GM21723 (cell line): ENCODE results near the gene GPRIN1.

Experiments
- ATAC-seq: cut with Tn5 transposase; IDR thresholded peaks from one replicate; pipeline ENCODE4 v1.9.1; 2021; ENCODE audit warnings: mild to moderate bottlenecking, moderate library complexity; ENCODE audit not compliant: unreplicated experiment

The GPRIN1 gene

DNA sequence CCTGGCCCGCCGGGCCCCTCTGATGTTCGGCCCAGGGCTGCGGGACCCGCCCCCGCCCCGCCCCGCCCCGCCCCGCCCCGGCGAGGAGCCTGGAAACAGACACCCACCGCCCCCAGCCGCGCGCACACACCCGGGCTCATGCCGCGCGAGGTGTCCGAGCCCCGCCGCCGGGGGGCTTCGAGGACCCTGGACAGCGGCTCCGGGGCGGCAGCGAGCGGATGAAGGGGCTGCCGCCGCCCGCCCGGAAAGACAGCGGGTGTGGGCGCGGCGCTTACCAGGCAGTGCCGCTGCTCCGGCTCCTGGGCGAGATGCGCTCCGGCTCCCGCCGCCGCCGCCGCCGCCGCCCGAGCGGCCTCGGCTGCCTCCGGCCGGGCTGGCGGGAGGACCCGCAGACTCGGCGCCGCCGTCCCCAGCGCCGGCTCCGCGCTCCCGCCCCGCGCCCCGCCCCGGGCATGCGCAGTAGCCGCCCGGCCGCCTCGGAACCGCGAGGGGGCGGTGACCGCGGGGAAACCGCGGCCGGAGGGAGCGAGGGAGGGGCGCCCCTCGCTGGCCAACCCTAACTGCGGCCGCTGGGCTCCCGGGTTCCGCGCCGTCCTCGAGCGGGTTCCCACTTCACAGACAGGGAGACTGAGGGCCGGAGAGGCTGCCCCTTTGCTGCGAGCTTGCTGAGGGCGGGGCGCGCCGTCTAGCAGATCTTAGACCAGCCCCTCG, at the start of gene GPRIN1:
GPRIN1 (minus strand) TSS at position 433 of the 711 bp plus-strand sequence. CDS start 10,322 bp downstream, outside the sequence.
- ATAC-seq = peak; percentile 74

DNA sequence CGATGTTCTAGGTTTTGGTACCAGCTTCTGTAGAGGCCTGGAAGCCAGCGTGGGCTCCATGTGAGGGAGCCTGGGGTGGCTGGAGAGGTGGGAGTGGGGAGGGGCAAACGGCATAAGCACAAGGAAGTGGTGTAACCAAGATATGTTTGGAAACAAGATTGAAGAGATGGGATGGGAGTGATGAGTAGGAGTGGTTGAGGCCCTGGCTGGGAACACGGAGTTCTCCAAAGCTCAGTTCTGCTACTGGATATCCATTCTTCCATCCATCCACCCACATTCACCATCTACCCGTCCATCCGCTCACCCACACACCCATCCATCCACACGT, 49.5 kb upstream of the GPRIN1 start:
- no peak for ATAC-seq

DNA sequence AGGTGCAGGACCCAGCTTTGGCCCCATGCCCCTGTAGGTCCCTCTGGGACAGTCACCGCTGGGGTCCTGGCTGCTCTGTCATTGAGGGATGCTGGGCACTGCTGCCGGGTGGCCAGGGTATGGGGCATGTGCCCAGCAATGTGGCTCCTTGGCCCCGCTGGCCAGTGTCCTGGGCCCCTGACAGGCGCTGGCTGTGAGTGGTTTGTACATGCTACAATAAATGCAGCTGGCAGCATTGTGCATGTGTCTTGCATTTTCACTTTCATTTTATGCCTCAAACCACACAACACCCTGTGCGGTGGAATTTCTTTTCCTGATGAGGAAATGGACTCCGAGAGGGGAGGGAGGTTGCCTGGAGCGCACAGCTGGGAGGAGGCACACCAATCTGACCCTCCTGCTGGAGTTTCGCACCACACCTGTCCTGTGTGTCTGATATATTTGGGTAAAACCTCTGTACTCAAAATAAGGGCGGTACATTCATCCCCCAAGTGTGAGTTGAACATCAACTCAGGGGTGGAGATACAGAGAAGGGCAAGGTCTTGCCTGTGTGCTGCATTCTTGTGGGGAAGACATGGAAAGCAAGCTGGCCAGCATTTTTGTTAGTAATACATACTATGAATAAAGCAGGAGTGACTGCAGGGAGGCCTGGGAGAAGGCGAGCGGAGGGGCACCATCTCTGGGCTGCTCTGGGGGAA, 49.0 kb upstream of the GPRIN1 start:
- no peak for ATAC-seq

DNA sequence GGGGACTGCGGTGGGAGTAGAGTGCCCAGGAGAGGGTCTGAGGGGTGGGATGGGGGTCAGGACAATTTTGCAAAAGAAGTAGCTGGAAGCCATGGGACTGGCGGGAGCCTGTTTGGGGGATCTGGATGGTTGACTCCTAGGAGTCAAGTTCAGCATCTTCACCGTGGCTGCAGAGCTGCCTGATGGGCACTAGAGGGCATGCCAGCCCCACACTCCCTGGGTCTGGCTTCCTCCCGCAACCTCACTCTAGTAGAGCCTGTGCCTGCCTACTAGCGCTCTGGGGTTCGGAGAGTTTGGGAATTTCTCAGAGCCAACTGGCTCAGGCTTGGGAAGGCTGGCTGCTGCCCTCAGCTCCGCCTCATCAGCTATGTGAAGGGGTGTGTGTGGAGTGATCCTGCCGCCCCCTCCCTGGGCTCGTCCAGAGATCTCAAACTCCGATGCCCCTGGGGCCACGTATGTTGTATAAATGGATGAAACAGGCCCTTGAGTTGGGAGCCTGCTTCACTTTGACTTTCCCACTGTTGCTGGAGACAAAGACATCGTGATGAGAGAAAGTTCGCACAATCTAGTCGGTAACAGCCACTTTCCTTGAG, 48.1 kb upstream of the GPRIN1 start:
- ATAC-seq = no peak

DNA sequence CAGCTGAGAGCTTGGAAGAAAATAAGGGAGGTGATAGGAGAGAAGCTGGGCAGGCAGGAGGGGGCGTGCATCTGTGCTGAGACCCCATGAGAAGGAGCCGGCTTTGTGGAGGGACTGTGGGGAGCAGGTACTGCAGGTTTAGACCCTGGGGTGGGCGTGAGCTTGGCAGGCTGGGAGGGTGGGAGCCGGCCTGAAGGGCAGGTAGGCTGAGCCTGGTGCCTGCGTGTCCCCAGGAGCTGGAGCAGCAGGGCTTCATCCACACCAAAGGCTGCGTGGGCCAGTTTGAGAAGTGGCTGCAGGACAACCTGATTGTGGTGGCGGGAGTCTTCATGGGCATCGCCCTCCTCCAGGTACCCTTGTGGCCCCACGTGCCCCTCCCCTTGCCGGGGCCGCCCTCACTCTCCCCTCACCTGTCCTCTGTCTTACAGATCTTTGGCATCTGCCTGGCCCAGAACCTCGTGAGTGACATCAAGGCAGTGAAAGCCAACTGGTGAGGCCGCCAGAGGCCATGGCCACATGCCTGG, 46.6 kb upstream of the GPRIN1 start:
- ATAC-seq = no peak

DNA sequence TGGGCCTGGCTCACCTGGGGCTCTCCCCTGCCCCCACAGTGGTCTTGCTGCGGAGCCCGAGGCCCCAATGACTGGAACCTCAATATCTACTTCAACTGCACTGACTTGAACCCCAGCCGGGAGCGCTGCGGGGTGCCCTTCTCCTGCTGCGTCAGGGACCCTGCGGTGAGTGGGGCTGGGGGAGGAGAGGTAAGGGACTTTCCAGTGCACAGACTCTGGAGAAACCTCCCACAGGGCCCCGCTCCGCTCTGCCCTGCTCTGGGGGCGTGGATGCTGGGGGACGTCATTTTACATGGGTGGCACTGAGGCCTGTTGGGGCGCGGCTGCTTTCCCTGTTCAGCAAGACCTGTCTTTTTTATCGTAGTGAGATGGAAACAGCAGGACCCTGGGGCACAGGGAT, 44.9 kb upstream of the GPRIN1 start:
- ATAC-seq = no peak

DNA sequence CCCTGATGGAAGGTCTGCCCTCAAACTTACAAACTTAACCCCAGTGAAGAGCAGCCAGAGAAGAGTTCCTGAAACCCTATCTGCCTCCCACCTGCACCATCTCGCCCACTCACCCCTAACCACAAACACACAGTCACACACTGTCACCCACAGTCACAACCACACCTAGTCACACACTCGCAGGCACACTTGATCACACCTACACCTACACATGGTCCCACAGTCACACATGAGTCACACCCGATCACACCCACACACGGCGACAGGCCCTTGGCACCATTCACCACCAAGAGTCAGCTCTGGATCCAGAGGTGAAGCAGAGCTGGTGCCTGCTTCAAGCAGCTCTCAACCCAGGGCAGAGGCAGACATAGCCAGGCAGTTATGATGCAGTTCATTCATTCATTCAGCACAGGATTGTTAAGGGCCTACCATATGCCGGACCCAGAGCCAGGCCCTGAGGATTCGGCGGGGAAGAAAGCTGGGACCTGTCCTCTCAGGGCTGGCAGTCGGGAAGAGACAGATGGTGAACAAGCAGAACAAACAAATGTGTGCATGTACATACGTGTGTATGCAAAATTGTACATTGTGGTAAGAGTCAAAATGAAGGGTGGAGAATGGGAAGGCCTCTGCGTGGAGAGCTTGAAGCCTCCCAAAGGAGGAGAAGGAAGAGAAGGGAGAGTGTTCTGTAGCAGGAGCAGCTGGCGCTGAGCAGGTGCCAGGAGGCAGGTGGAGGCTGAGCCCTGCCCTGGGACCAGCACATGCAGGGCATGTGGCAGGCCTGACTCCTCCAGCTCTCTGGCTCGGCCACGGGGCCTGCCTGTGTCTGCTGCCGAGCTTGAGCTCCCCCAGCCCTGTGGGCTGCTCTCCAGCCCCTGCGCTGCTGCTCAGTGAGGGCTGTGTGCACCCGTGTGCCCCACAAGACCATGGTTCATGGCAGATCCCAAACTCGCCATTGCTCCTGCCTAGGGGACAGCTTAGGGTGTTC, 43.7 kb upstream of the GPRIN1 start:
- ATAC-seq = no peak

DNA sequence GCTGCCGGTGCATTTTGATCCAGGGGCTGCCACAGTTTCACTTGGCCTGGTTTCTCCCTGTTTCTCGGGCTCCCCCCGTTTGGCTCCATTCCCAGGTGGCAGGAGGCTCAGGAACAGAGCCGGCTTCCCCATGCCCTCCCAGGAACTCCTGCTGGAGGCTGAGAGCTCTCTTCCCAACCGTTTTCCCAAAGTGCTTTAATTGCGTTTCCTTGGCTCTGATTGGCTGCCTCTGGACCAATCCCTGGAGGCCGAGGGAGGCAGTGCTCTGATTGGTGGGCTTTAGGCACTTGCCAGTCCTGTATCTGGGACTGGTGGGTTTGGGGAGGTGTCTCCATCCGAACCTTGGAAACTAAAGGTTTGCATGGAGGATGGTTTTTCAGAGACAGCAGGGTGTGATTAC, 42.2 kb upstream of the GPRIN1 start:
- ATAC-seq = no peak

DNA sequence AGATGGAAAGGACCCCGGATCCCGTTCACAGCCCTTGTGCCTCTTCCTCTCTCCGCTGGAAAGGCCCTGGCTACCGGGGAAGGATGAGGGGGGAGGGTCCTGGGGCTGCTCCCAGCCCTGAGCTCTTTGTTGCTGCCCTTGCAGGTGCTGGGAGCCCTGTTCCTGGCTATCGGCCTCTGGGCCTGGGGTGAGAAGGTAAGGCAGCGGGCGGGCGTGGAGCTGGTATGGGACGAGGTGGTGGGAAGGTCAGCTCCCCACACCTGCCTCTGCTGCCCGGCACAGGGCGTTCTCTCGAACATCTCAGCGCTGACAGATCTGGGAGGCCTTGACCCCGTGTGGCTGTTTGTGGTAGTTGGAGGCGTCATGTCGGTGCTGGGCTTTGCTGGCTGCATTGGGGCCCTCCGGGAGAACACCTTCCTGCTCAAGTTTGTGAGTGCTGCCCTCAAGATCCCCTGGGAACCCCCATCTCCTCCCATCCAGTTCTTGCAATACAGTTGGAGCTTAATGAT, 41.6 kb upstream of the GPRIN1 start:
- ATAC-seq = no peak

DNA sequence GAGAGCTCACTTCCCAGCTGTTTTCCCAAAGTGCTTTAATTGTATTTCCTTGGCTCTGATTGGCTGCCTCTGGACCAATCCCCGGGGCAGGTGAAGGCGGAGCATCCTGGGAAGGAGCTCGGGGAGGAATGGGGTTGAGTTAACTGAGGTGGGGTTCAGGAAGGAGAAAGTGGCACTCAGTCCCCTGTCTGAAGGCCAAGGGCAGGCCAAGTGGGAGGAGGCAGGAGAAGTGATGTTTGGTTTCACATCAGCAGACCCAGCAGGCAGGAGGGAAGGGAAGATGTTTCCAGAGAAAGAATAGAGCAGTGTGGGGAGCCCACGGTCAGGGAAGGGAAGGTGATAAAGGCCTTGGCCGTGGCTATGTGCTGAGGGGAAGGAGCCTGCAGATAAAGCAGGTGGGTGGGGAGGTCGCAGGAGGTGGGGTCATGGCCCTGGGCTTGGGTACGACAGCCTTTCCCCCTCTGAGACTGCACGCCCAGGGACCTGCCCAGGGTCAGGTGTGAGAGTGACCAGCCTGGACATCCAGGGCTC, 40.5 kb upstream of the GPRIN1 start:
- ATAC-seq = no peak

DNA sequence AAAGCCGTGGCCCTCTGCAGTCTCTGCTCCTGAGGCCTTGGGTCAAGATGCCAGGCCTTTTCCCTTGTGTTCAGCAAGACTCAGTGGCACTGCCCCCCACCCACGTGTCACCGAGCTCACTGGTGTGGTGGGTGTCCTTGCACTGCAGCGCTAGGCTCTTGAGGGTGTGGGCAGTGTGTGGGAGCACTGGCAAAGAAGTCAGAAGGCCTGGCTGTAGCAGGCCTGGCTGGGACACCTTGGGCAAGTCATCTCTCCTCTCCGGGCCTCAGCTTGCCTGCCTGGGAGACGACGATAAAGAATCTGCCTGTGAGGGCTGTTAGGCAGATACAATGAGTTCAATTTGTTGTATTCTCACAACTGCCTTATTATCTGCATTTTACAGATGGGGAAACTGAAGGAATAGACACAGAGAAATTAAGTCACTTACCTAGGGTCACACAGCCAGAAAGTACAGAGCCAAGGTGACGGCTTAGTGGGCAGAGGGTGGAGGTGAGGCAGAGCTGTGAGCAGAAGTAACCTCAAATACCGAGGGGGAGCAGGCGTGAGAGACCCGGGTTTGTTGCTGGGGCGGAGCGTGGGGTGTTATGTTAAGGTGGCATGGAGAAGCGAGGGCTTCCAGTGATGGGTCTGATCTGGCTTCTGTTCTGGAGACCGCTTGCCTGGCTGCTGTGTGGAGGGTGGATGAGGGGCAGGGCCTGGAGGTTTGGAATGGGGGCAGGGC, 38.7 kb upstream of the GPRIN1 start:
- ATAC-seq = no peak

DNA sequence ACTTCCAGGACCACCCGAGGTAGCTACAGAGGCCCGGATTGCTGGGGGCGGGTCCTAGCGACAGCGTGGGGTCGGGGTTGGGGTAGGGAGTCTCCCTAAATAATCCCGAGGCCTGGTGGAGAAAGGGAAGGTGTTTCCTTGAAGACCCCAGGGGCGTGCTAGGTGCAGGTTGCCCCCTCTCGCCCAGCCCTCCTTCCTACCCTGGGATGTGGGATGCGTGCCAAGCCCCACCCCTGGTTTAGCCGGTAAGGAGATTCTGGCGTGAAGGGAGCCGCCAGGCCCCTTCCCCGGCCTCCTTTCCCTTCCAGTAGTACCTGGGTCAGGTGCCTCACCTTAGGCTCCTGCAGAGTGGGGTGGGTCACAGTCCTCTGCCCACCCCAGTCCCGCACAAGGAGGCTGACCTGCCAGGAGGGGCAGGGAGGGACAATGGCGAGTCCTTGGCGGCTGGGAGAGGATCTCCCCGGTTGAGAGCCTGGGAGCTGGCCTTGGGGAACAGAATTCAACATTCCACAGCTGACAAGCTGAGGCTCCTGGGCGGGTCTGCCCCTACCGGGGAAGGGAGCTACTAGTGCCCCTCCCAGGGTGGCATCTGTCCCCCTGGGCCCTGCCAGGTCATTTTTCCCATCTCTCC, 38.0 kb upstream of the GPRIN1 start:
- no peak for ATAC-seq

DNA sequence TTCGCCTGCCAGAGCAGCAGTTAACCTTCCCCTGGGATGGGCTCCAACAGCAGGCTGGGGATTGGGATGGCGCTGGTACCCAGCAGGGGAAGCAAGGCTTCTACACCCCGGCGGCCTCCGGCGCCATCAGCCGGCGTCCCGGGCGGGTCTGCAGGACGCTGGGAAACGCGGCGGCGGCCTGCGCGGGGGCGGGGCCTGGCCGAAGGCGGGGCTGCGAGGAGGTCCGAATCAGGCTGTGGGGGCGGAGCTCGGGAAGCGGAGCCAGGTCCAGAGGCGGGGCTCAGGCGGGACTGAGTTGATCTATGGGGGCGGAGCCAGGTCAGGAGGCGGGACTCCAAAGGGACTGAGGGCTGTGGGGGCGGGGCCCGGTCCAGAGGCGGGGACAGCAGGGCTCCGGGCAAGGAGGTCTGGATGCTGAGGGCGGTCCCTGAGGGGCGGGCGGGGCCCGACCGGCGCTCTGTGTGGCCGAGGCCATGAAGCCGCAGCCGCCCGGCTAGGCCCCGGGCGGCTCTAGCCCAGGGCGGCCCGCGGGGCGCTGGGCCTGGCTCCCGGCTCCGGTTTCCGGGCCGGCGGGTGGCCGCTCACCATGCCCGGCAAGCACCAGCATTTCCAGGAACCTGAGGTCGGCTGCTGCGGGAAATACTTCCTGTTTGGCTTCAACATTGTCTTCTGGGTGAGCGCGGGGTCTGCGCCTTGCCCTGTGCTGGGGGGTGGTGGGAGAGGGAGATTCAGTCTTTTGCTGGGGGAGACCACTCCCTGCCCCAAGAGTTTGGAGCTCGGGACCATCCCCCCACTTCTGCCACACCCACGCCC, 37.3 kb upstream of the GPRIN1 start, which contains the start of gene TSPAN17:
TSPAN17 (plus strand) TSS at position 455 of the 813 bp plus-strand sequence; CDS start at position 587, 132 bp downstream.
- ATAC-seq = peak; percentile 98

DNA sequence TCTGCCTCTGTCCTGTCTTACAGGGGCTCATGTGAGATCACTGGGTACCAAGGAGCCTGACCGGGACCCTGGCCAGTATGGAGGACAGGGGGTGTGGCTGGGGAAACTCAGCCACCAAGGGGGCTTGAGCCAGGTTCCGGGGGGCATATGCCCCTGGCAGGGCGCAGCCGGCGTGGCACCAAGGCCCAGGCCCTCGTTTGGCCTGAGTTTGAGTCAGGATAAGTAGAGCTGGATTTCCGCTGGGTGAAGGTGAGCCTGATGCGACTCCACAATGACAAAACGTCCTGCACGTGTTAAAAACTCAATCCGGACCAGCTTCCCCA, 36.7 kb upstream of the GPRIN1 start:
- no peak for ATAC-seq

DNA sequence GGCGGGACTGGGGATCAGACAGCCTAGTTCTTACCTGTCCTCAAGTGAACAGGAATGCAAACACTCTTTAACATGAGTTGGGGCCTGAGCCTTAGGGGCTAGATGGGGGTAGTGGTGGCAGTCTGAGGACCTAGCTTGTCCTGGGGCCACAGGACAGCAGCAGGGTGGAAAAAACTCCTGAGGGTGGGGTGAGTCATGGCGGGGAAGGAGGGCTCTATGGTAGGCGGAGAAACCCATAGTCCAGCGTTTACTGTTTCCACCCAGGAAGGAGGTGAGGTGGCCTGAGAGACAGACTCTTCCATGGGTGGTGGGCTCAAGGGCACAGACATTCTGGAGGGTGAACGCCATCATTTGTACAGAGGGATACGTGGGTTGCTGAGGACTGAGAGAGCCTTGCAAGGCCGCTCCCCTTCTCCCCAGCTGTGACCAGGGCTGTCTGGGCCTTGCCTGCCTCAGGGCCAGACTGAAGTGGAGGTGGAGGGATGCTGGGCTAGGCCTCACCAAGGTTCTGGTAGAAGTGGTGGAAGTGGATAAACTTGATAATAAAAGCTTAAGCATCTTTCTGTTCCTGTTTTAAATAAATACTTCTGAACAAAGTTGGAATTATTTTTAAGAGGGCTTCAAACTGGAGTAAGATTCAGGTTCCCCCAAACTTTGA, 36.2 kb upstream of the GPRIN1 start:
- no peak for ATAC-seq

DNA sequence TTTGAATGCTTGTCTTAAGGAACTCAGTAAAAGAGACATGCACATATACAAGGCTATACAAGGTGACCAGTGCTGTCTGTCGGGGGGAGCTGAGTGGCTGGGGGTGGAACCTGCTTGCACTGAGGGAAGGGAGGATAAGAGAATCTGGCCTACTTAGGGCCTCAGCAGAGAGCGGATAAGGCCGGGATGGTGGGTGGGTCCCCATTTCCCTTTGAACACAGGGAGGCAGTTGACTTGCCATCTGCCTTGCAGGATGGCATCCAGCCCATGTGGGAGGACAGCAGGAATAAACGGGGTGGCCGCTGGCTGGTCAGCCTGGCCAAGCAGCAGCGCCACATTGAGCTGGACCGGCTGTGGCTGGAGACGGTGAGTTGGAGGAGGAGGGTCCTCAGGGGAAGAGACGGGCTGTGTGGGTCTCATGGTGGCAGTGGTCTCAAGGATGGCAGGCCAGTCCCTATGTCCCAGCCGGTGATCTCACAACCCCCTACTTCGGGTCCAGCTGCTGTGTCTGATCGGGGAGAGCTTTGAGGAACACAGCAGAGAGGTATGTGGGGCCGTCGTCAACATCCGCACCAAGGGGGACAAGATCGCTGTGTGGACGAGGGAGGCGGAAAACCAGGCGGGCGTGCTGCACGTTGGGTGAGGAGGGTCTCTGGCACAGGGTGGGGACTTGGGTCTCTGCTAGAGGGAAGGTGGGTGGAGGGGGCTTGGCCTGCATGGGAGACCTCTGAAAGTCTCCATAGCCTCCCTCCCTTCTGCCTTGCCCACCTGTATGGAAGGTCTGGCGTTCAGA, 35.1 kb upstream of the GPRIN1 start:
- no peak for ATAC-seq

DNA sequence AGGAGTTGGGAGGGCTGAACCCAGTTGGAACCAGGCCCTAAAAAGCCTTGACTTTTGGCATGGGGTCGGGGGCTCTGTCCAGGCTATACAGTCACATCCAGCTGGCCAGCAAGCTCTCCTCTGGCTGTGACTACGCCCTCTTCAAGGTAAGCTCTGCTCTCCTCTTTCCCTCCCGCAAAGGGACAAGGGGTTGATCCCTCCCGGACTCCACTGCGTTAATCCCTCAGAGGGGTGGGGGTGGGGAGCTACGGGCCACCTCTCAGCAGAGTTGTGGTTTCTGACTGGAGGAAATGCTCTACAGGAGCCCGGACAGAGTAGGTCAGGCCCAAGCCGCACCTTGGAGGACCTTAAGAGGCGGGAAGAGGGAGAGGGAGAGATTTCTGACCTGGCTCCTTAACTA, 34.3 kb upstream of the GPRIN1 start:
- no peak for ATAC-seq
